HepG2 (cell line): ENCODE data around the gene TTC39C. TPM values are rescaled to one million over a fixed set of nuclear protein-coding genes. Genes with fewer than 3 reads are reported as not detected.

Experiments
- ARNTL ChIP-seq: sonication (generic); formaldehyde crosslinking; IDR thresholded peaks from 2 replicates; pipeline ENCODE4 v1.4.0; 2020; ENCODE audit warnings: mild to moderate bottlenecking, missing genetic modification reagents
- BRF2 ChIP-seq: sonication (generic); formaldehyde crosslinking; IDR thresholded peaks from 2 replicates; pipeline ENCODE4 v1.8.1; 2022; ENCODE audit warnings: mild to moderate bottlenecking, missing genetic modification reagents
- CEBPB ChIP-seq: IDR thresholded peaks from 2 replicates; pipeline ENCODE4 v1.6.1; 2011; ENCODE audit warnings: low read depth, low read length, improper control_type of control experiment, borderline replicate concordance
- CEBPG ChIP-seq: IDR thresholded peaks from 2 replicates; pipeline ENCODE4 v1.6.1; 2016
- CENPT ChIP-seq: sonication (generic); formaldehyde crosslinking; IDR thresholded peaks from 2 replicates; pipeline ENCODE4 v1.8.0; 2022; ENCODE audit warnings: low read depth, mild to moderate bottlenecking, moderate library complexity, missing genetic modification reagents
- CREM ChIP-seq, 2 experiments: sonication (generic) in 1 of 2; formaldehyde crosslinking in 1 of 2; IDR thresholded peaks; 2 replicates each; pipeline versions ENCODE4 v1.4.0 to v1.6.1; 2016 to 2020; ENCODE audit warnings: antibody characterized with exemption in 1 of 2, mild to moderate bottlenecking in 1 of 2, missing genetic modification reagents in 1 of 2
- FOXJ3 ChIP-seq: sonication (generic); formaldehyde crosslinking; IDR thresholded peaks from 2 replicates; pipeline ENCODE4 v1.4.0; 2020; ENCODE audit warnings: missing genetic modification reagents, mild to moderate bottlenecking, borderline replicate concordance
- GATAD2A ChIP-seq: IDR thresholded peaks from 2 replicates; pipeline ENCODE4 v1.6.1; 2016
- GZF1 ChIP-seq: sonication (generic); formaldehyde crosslinking; IDR thresholded peaks from 2 replicates; pipeline ENCODE4 v1.5.1; 2020; ENCODE audit warnings: mild to moderate bottlenecking, missing genetic modification reagents
- NCOA2 ChIP-seq: sonication (generic); formaldehyde crosslinking; IDR thresholded peaks from 2 replicates; pipeline ENCODE4 v1.8.0; 2022; ENCODE audit warnings: inconsistent platforms
- PITX1 ChIP-seq: sonication (generic); formaldehyde crosslinking; IDR thresholded peaks from 2 replicates; pipeline ENCODE4 v1.5.1; 2020; ENCODE audit warnings: mild to moderate bottlenecking, missing genetic modification reagents
- RARG ChIP-seq: sonication (generic); formaldehyde crosslinking; IDR thresholded peaks from 2 replicates; pipeline ENCODE4 v1.4.0; 2020; ENCODE audit warnings: low read depth, mild to moderate bottlenecking, missing genetic modification reagents
- SKI ChIP-seq: fragments of 450-650 bp; IDR thresholded peaks from one replicate; pipeline ENCODE4 v1.6.1; 2018; ENCODE audit warnings: mild to moderate bottlenecking; ENCODE audit not compliant: partially characterized antibody
- SNAPC4 ChIP-seq: sonication (generic); formaldehyde crosslinking; IDR thresholded peaks from 2 replicates; pipeline ENCODE4 v1.4.0; 2020; ENCODE audit warnings: mild to moderate bottlenecking, missing genetic modification reagents
- SOX6 ChIP-seq, 2 experiments: fragments of 450-650 bp in 1 of 2; sonication (generic) in 1 of 2; formaldehyde crosslinking in 1 of 2; IDR thresholded peaks; 2 replicates each; pipeline versions ENCODE4 v1.4.0 to v1.6.1; 2017 to 2020; ENCODE audit warnings: antibody characterized with exemption in 1 of 2, mild to moderate bottlenecking in 1 of 2, missing genetic modification reagents in 1 of 2
- TERF1 ChIP-seq: sonication (generic); formaldehyde crosslinking; IDR thresholded peaks from 2 replicates; pipeline ENCODE4 v1.8.0; 2022; ENCODE audit warnings: mild to moderate bottlenecking, missing genetic modification reagents, moderate library complexity
- ZBTB25 ChIP-seq: IDR thresholded peaks from 2 replicates; pipeline ENCODE4 v1.6.1; 2018; ENCODE audit warnings: missing genetic modification reagents
- ZBTB26 ChIP-seq: IDR thresholded peaks from 2 replicates; pipeline ENCODE4 v1.6.1; 2016; ENCODE audit warnings: missing compliant biosample characterization, missing genetic modification reagents, borderline replicate concordance
- ZFAT ChIP-seq: sonication (generic); formaldehyde crosslinking; conservative IDR thresholded peaks from 2 replicates; pipeline ENCODE4 v1.8.1; 2023; ENCODE audit warnings: missing genetic modification reagents, inconsistent platforms
- ZNF205 ChIP-seq: IDR thresholded peaks from 2 replicates; pipeline ENCODE4 v1.6.1; 2018; ENCODE audit warnings: missing biosample characterization, missing genetic modification reagents
- polyA plus RNA-seq, 8 experiments: library from polyadenylated mRNA; depleted of rRNA in 3 of 8; stranded (reverse) in 7 of 8; unstranded in 1 of 8; fragments of >200 nt; fragmentation: Illumina TruSeq in 4 of 8; extraction: Trizol in 4 of 8; gene quantifications; 2 replicates each; pipeline versions ENCODE4 v1.2.1 to v1.2.3, GENCODE V29; 2011 to 2016; ENCODE audit warnings: low read depth in 4 of 8, missing spikeins in 1 of 8, mixed read lengths in 1 of 8; ENCODE audit not compliant: insufficient read depth in 1 of 8
- total RNA-seq, 5 experiments: library from RNA; depleted of rRNA; stranded (reverse); fragments of >200 nt; fragmentation: Illumina TruSeq; extraction: Trizol; gene quantifications; 2 replicates each; pipeline ENCODE4 v1.2.3, GENCODE V29; 2016; ENCODE audit warnings: low read depth in 1 of 5

The TTC39C gene
- total and polyA plus RNA-seq, 2 of the 13 experiments (the other 11 are each of a cell fraction or from before 2014, with no cell fraction given): 19.1 to 25.9 TPM

GRCh38 chr18:24114924-24115549 is 100.5 kb downstream of the TTC39C start (continued):
- TF ChIP-seq SNAPC4 (no peak), FOXJ3 (no peak), CEBPG (CRISPR knock-in tag) (peak; percentile 64), CENPT (CRISPR knock-in tag) (no peak), GATAD2A (CRISPR knock-in tag) (peak; percentile 39; the same call in 1 of the 2 replicates), BRF2 (no peak), CEBPB (peak; percentile 76), TERF1 (CRISPR knock-in tag) (no peak), ZBTB26 (CRISPR knock-in tag) (no peak), ARNTL (CRISPR knock-in tag) (0 out of 2 replicates have a peak, but pooled peaks have one; percentile 23), ZBTB25 (CRISPR knock-in tag) (no peak), SOX6 (IDR thresholded peaks at IDR 0.05) (no peak), SOX6 (CRISPR knock-in tag; IDR thresholded peaks at IDR 0.05) (peak; percentile 88), GZF1 (CRISPR knock-in tag) (no peak), PITX1 (CRISPR knock-in tag) (no peak), RARG (CRISPR knock-in tag) (no peak), SKI (peak; percentile 82), NCOA2 (0 out of 2 replicates have a peak, but pooled peaks have one; percentile 41), ZFAT (CRISPR knock-in tag) (no peak), CREM (IDR thresholded peaks at IDR 0.05) (peak; percentile 50; the same call in 1 of the 2 replicates), CREM (CRISPR knock-in tag; IDR thresholded peaks at IDR 0.05) (no peak), ZNF205 (CRISPR knock-in tag) (0 out of 2 replicates have a peak, but pooled peaks have one; percentile 2)
